Sigmoid colon (tissue), 4 donors: ENCODE measurements around the gene IKBKE.

ENCODE experiments used
- POLR2AphosphoS5 ChIP-seq, 4 donors: sonication (generic); formaldehyde crosslinking; IDR thresholded peaks; one replicate each; pipeline ENCODE4 v1.6.1; 2017; ENCODE audit warnings: antibody characterized with exemption in 4 of 4
- TF ChIP-seq, protein P1 (sequence below), 4 experiments: fragments of 450-650 bp in 3 of 4; fragments of 200-600 bp in 1 of 4; IDR thresholded peaks; one replicate each; pipeline ENCODE4 v1.5.1; 2016 to 2019; ENCODE audit warnings: antibody characterized with exemption in 4 of 4, mild to moderate bottlenecking in 3 of 4, moderate library complexity in 2 of 4

DNA sequence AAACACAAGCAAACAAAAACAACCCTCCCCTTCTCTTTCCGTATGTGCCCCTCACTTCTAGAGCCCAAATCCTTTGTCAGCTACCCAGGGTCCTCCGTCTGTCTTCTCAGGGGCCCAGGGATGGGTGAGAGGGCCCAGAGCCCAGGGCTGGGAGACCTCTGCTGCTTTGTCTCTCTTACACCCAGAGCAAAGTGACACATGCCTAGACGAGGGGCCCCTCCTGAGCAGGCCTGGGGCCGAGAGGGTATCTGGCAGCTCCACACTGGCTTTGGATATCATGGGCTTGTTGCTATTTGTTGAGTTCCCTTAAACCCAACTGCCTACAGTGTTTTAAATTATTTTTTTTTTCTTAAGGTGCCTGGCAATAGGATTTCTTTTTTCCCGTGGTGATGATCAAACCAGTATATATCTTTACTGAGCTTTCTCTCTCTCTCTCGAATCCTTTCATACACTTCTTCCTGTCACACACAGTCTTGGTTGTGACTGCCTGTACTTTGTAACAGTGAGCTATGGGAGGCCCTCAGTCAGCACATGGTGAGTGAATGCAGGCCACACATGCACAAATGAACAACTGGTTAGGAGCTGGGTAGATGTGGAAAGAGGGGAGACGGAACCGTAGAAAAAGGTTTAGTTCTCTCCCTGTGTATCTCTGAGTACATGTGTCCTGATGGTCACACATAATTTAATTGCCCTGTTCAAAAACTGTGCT, 51.6 kb downstream of the IKBKE start:
- TF ChIP-seq, protein P1, sequence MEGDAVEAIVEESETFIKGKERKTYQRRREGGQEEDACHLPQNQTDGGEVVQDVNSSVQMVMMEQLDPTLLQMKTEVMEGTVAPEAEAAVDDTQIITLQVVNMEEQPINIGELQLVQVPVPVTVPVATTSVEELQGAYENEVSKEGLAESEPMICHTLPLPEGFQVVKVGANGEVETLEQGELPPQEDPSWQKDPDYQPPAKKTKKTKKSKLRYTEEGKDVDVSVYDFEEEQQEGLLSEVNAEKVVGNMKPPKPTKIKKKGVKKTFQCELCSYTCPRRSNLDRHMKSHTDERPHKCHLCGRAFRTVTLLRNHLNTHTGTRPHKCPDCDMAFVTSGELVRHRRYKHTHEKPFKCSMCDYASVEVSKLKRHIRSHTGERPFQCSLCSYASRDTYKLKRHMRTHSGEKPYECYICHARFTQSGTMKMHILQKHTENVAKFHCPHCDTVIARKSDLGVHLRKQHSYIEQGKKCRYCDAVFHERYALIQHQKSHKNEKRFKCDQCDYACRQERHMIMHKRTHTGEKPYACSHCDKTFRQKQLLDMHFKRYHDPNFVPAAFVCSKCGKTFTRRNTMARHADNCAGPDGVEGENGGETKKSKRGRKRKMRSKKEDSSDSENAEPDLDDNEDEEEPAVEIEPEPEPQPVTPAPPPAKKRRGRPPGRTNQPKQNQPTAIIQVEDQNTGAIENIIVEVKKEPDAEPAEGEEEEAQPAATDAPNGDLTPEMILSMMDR (IDR thresholded peaks at IDR 0.05), result no peak
- no peak for TF ChIP-seq POLR2AphosphoS5 (IDR thresholded peaks at IDR 0.05)
